Lower leg skin (tissue), 4 donors: ENCODE data around the gene TRAM2. TPM values are rescaled to one million over a fixed set of nuclear protein-coding genes. Genes with fewer than 3 reads are reported as not detected.
A peak's percentile ranks its signal among the peaks of the same experiment; 100 is the strongest.

Source experiments
- DNase-seq, 2 donors: peaks; one replicate each; pipeline ENCODE4 v3.0.0-alpha.2; 2019; ENCODE audit warnings: low spot score in 2 of 2
- H3K4me3 ChIP-seq: fragments of 200-600 bp; sonication (generic); 2 replicates; pipeline ENCODE4 v1.5.1; 2017; ENCODE audit warnings: mild to moderate bottlenecking, low read depth; ENCODE audit not compliant: poor library complexity, severe bottlenecking
- CTCF ChIP-seq, 3 donors: fragments of 450-650 bp; IDR thresholded peaks; one replicate each; pipeline ENCODE4 v1.5.1; 2016; ENCODE audit warnings: antibody characterized with exemption in 3 of 3, mild to moderate bottlenecking in 3 of 3, moderate library complexity in 2 of 3
- POLR2A ChIP-seq, 2 donors: fragments of 450-650 bp; IDR thresholded peaks; one replicate each; pipeline ENCODE4 v1.6.1; 2016 to 2017; ENCODE audit warnings: antibody characterized with exemption in 2 of 2, mild to moderate bottlenecking in 1 of 2, moderate library complexity in 1 of 2
- WGBS, 2 donors: methylation state at CpG; one replicate each; pipeline ENCODE4 v1.1.5; 2018; 5-methylcytosine and 5-hydroxymethylcytosine counted together
- intact Hi-C: fragments of 100-400 bp; cut with DNase I; formaldehyde crosslinking; loops from one replicate; pipeline ENCODE4 v1.15.0; 2023; ENCODE audit warnings: low total_unique reads
- total RNA-seq, 4 donors: library from RNA; depleted of rRNA; stranded (reverse); fragments of >200 nt; gene quantifications; one replicate each; pipeline ENCODE4 v1.1.0, GENCODE V29; 2016

TRAM2 gene
- total RNA-seq, 4 donors from 2014 or later, result 3.7 to 11.5 (median 7.0) TPM

GRCh38 chr6:52591832-52592231, 15.0 kb upstream of the TRAM2 start:
- intact Hi-C loops, result loop anchor here (10.0 kb wide), 1 partner anchor 177 kb away; no protein-coding TSS in a partner anchor
- DNase-seq, result peak in 1 of 2 donors; percentile 6
- no peak for TF ChIP-seq POLR2A (IDR thresholded peaks at IDR 0.05)
- no peak for TF ChIP-seq CTCF (IDR thresholded peaks at IDR 0.05)
- WGBS, 2 donors, result 45 to 51% methylated on average over 1 of the region's 1 CpG
- H3K4me3 ChIP-seq, result no peak overlapping the region

GRCh38 chr6:52590152-52590891, 13.5 kb upstream of the TRAM2 start:
- intact Hi-C loops, result loop anchor here (10.0 kb wide), 1 partner anchor 176 kb away; no protein-coding TSS in a partner anchor
- H3K4me3 ChIP-seq, result no peak overlapping the region
- no peak for TF ChIP-seq POLR2A (IDR thresholded peaks at IDR 0.05)
- no peak for TF ChIP-seq CTCF (IDR thresholded peaks at IDR 0.05)
- 81 to 83% methylated on average over 5 of the region's 5 CpGs for WGBS, 2 donors
- DNase-seq, result peak in 1 of 2 donors; percentile 73

- peak in 1 of 2 donors; percentile 48 for DNase-seq
- intact Hi-C loops, result no loop called here
- 72 to 76% methylated on average over 1 of the region's 1 CpG for WGBS, 2 donors
- no peak overlapping the region for H3K4me3 ChIP-seq
- TF ChIP-seq CTCF (IDR thresholded peaks at IDR 0.05) (no peak), POLR2A (IDR thresholded peaks at IDR 0.05) (no peak)
Observed at GRCh38 chr6:52588710-52589091, 11.8 kb upstream of the TRAM2 start.

- H3K4me3 ChIP-seq, result no peak overlapping the region
- TF ChIP-seq CTCF (IDR thresholded peaks at IDR 0.05), result no peak
- no peak for TF ChIP-seq POLR2A (IDR thresholded peaks at IDR 0.05)
- WGBS, 2 donors, result 69 to 76% methylated on average over 8 of the region's 8 CpGs
- DNase-seq, result peak in 1 of 2 donors; percentile 66
- intact Hi-C loops, result no loop called here
Observed at GRCh38 chr6:52588087-52588709, 11.3 kb upstream of the TRAM2 start.

GRCh38 chr6:52587001-52587400, 10.1 kb upstream of the TRAM2 start:
- H3K4me3 ChIP-seq, result no peak overlapping the region
- TF ChIP-seq POLR2A (IDR thresholded peaks at IDR 0.05), result no peak
- no peak for TF ChIP-seq CTCF (IDR thresholded peaks at IDR 0.05)
- intact Hi-C loops, result no loop called here
- DNase-seq, result peak in 1 of 2 donors; percentile 7
- 90 to 96% methylated on average over 3 of the region's 3 CpGs for WGBS, 2 donors
